GM11168 (cell line): ENCODE results near the gene IHH.

ENCODE experiments used
- in situ Hi-C: fragments of 300-500 bp; cut with MboI; formaldehyde crosslinking; loops from one replicate; pipeline ENCODE4 v1.12.0; 2022; ENCODE audit warnings: low sequenced_read_pairs; ENCODE audit not compliant: unreplicated experiment

The IHH gene

DNA sequence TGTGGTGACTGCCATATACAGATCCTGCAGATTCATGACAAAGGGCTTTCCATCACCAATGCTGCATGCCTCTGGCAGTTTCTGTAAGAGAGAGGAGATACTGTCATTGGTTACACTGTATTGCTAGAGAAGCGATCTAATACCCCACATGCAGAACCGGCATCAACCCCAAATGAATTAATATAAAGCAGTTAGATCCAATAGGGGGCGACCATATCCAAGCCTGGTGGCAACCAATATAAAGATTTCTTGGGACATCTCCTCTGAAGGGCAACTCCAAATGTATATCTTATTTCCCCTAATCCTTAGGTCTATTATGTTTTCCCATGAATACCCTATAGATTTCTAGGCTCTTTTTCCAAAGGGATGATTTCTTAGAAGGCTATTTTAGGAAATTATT, 17.4 kb upstream of the IHH start:
- in situ Hi-C loops, result no loop called here

- in situ Hi-C loops, result no loop called here
Measured at GRCh38 chr2:219076253-219076652, 15.5 kb upstream of the IHH start.

GRCh38 chr2:219073413-219074129, 12.8 kb upstream of the IHH start:
- in situ Hi-C loops, result no loop called here

GRCh38 chr2:219072741-219073250, 12.1 kb upstream of the IHH start:
- in situ Hi-C loops, result no loop called here

GRCh38 chr2:219071131-219071816, 10.6 kb upstream of the IHH start:
- in situ Hi-C loops, result no loop called here

- in situ Hi-C loops, result no loop called here
Measured at GRCh38 chr2:219065484-219065883, 4.8 kb upstream of the IHH start.

- in situ Hi-C loops, result no loop called here
Measured at GRCh38 chr2:219062081-219062480, 1.4 kb upstream of the IHH start.

GRCh38 chr2:219059725-219060682, 717 bp downstream of the IHH start:
- in situ Hi-C loops, result loop anchor here (5.0 to 10.0 kb wide), 2 partner anchors 55 to 87 kb away; no protein-coding TSS in a partner anchor

DNA sequence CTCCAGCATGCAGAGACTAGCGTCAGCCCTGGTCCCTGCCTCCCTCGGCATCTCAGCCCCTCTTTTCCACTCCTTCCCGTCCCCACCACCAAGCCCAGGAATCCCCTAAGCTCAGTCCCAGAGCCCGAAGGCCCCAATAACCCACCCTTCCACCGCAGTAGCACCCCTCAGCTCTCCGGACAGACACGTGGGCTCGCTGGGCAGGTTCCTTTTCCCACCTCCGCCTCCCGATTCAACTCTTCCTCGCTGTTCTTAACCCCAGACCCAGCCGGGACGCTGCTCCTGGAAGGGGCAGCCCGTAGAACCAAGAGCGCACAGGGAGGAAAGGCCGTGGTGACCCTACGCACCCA, 1.4 kb downstream of the IHH start:
- in situ Hi-C loops, result loop anchor here (5.0 to 10.0 kb wide), 2 partner anchors 55 to 88 kb away; no protein-coding TSS in a partner anchor

- in situ Hi-C loops, result loop anchor here (5.0 to 10.0 kb wide), 2 partner anchors 56 to 89 kb away; no protein-coding TSS in a partner anchor
Measured at GRCh38 chr2:219058541-219059374, 2.0 kb downstream of the IHH start.

DNA sequence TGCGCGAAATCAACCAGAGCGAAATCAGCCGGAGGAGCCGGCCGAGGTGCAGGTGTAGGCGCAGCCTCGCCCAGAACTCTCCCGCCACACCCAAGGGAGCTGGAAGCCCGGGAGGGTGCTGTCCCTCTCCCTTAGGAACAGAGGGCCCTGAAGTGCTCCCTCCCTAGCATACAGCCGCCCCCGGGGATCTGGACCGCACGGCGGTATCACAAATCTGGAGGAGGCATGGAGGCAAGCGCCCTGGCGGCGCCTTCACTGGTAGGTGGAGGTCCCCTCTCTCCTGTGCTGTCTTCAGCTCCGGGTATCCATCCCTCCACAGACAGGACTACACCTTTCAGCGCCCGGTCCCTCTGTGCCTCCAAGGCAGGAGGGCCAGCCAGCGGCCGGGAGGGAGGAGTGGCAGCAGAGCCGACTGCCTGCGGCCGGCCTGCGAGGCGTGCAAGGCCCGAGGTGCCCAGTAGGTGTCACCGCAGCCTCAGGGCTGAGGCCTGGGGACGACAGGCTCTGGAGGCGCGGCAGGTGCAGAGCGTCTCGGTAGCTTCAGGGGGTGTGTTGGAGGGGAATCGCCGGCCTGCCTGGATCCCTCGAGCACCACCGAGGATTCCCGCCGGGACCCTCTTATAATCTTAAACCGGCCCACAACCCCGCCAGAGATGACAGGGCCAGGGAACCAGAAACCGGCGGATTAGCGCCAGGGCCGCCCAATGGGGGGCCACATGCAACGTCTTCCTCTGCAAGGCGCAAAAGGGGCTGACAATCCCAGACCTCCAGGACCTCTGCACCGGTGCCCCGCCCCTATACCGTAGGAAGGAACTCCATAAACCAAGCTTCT, 2.8 kb downstream of the IHH start:
- in situ Hi-C loops, result loop anchor here (5.0 to 10.0 kb wide), 2 partner anchors 57 to 89 kb away; no protein-coding TSS in a partner anchor

GRCh38 chr2:219056896-219057708, 3.6 kb downstream of the IHH start:
- in situ Hi-C loops, result loop anchor here (5.0 to 10.0 kb wide), 2 partner anchors 58 to 90 kb away; no protein-coding TSS in a partner anchor

DNA sequence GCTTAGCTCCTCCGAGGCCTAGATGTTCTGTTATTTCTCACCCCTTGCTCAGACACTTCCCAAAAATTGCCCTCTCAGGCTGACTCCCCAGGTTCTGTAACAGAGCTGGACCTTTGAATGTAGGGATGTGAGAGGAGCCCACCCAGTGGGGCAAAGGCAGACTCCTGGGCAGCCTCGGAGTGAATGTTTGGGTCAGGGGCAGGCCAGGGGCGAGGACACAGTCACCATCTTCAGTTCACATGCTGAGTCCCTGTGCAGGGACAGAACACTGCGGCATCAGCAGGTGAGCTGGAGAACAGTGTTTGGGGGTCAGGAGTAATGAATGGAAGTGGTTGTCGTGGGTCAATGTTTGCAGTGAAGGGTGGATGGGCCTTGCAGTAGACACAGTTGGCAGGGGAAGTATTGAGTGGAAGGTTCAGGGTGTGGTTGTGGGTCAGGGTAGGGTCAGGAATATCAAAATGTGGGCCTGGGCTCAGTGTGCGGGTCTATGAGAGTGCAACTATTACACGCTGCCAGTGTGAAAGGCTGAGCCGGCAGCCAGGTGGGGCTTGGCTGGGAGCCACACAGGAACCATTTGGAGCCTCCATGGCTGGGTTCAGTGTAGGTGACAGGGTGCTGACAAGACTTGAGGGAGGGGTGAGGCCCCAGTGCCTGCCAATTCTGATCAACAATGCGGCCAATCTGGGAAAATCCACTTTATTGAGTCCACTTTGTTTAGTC, 4.4 kb downstream of the IHH start:
- in situ Hi-C loops, result loop anchor here (5.0 to 10.0 kb wide), 2 partner anchors 58 to 91 kb away; no protein-coding TSS in a partner anchor

GRCh38 chr2:219054956-219055903, 5.5 kb downstream of the IHH start:
- in situ Hi-C loops, result loop anchor here (5.0 to 10.0 kb wide), 2 partner anchors 60 to 92 kb away; no protein-coding TSS in a partner anchor

GRCh38 chr2:219049282-219049681, 11.4 kb downstream of the IHH start:
- in situ Hi-C loops, result no loop called here
